ENCODE measurements around the gene EFCAB14.
A peak's percentile ranks its signal among the peaks of the same experiment; 100 is the strongest.
"Not testable (repeated sequence)": the region's sequence is repeated elsewhere in the genome, so short reads cannot be mapped to it uniquely, and the experiment has no call there.

Gene EFCAB14, protein sequence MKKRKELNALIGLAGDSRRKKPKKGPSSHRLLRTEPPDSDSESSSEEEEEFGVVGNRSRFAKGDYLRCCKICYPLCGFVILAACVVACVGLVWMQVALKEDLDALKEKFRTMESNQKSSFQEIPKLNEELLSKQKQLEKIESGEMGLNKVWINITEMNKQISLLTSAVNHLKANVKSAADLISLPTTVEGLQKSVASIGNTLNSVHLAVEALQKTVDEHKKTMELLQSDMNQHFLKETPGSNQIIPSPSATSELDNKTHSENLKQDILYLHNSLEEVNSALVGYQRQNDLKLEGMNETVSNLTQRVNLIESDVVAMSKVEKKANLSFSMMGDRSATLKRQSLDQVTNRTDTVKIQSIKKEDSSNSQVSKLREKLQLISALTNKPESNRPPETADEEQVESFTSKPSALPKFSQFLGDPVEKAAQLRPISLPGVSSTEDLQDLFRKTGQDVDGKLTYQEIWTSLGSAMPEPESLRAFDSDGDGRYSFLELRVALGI

DNA sequence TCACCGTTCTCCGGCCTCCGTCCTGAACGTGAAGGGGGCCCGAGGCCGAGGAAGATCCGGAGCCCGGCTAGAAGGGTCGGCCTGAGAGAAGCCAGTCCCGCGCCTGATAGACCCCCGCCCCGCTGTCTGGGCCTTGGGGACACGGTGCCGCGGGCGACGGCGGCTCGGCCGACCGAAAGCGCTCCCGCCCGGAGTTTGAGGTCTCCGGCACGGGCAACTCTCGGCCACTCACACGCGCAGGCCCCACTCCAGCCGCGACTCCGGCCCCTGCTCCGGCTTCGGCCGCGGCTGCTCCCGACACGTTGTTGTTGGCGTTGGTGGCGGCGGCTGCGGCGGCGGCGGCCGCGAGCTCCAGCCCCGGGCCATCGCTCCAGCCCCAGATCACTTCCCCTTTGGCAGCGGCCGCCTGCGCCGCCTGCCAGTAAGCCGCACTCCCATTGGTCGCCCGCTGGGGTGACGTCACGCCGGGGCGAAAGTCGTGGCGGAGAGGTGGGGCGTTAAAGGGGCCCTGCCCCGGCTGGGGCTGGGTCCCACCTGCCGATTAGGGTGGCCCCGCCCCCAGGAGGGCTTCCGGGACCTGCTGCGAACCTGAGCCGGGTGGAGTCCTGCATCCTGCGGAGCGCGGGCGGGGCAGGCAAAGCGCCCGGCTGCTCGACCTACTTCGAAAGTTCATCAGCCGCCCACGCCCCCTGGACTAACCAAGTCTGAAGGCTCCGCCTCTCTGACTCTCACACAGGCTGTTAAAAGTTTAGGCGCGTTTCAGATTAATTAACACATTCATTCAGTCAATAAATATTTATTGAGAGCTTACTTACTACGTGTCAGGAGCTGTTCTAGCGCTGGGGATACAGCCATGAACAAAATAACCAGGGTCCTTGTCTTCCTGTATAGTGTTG lies at the start of gene EFCAB14:
TSS of gene EFCAB14 (minus strand) at position 388 of the 896 bp plus-strand sequence. CDS start 1,027 bp downstream, outside the sequence.
- DNase-seq, result peak; percentile 100

DNA sequence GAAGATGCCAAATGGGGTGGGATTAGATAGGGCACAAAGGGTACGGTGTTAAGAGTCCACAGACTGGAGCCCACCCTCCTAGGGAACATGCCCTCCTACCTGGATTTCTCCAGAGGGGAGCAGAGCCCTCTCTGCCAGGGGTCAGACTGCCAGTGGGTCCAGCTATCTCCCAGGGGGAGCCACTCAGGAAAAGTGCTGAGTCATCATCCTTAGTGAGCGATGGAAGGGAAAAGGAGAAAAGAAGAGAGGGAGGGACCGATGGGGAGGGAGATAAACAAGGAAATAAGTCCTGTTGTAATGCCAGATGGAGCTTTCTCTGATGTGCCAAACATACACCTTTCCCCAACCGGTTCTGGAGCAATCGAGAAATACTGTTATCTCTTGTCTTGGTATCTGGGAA lies 49.5 kb upstream of the EFCAB14 start:
- no peak for DNase-seq

DNA sequence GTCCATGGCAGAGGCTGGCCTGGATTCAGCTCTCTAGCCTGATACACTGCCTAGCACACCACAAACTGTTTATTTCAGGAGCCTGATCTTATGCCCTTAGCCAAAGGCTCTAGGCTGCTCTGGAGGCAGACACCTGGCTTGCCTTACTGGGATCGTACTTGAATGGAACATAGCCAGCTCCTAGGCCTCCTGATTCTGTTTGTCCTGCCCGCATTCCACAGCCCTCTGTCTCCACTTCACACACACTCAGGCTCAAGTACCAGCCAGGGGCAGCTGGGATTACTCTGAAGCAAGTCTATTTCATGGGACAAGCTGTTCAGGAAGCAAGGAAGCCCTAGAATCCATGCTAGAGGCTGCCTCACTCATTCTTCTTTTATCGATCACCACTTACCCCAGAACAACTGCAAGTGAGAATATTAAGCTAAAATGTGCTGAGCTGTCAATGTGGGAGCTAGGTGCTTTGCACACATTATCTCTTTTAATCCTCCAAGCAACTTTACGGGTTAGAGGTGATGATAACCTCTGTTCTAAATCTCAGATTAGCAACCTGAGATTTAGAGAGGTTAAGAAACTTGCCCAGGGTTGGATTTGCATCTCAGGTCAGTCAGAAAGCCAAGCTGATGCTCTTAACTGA lies 48.9 kb upstream of the EFCAB14 start:
- DNase-seq, result no peak

DNA sequence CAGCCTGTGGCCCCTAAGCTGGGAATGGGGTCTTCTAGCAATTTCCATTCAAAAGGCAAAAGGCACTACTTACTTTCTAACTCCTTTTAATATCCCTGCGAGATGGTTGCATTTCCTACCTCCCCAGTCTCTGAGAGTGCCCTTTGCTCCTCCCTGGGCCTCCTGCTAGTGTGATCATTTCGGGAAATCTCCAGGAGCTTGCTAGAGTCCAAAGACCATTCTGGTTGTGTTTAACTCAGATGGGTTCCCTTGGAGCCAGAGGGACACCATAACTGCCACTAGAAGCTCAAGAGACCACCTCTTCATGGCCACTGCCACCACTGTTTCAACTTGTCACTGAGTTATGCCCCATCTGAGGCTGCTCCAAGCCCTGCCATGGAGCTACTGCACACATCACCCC lies 45.5 kb upstream of the EFCAB14 start:
- DNase-seq, result no peak

DNA sequence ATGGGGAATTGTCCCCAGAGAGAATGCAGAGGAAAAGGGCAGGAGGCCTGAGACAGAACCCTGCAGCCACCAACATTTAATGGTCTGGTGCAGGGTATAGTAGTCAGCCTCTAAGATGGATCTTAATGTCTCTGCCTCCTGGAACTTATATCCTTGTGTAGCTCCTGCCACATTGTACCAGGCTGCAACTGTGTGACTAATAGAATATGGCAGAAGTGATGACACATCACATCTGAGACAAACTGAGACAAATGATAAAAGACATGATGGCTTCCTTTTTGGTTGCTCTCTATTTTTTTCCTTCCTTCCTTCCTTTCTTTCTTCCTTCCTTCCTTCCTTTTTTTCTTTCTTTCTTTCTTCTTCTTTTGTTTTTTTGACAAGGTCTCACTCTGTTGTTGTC lies 42.8 kb upstream of the EFCAB14 start:
- no peak for DNase-seq

DNA sequence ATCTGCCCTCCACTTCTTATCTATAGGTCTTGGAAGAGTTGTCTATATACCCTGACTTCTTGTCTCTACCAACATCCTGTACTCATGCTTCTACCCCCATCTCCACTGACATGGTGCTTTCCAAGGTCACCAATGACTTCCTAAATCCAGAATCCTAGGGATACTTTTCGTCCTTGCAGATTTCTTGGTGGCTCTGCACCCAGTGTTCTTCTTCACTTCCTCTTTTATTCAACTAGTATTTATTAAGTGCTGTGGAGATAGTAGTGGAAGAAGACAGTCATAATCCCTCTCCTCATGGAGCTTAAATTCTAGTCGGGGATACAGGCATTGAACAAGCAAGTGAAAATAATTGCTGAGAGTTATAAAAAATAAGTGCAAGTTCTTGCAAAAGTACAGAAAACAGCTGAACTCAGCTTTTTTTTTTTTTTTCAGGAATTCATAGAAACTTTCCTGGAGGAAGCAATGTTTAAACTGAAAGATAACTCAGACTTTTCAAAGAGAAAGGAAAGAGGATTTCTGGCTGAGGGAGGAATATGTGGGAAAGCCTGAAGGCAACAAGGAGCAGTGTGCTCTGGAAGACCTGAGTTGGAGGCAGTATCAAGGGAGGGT lies 41.7 kb upstream of the EFCAB14 start:
- DNase-seq, result no peak

DNA sequence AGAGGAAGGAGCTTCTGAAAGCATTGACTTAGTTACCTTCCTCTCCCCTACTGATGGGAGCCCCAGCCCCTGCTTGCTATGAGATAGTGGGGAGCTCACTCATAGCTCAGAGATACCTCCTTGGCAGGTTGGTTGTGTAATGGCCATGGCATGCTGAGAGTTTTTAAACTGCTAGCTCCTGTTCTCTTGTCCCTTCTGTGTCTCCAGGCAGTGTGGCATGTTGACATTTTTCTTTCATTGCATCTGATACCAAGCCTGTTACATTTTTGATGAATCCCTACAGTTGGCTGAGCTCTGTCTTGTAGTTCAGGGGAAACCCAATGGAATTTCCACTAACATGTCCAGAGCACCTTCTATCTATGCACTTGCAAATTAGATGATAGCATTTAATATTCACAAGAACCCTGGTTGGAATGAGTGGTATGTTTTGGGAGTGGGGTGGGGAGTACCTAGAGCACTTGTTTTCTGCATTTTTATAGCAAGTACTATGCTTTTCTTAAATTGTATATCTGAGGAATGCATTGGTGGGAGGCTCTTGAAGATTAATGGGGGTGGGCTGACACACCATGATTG lies 39.1 kb upstream of the EFCAB14 start:
- no peak for DNase-seq

DNA sequence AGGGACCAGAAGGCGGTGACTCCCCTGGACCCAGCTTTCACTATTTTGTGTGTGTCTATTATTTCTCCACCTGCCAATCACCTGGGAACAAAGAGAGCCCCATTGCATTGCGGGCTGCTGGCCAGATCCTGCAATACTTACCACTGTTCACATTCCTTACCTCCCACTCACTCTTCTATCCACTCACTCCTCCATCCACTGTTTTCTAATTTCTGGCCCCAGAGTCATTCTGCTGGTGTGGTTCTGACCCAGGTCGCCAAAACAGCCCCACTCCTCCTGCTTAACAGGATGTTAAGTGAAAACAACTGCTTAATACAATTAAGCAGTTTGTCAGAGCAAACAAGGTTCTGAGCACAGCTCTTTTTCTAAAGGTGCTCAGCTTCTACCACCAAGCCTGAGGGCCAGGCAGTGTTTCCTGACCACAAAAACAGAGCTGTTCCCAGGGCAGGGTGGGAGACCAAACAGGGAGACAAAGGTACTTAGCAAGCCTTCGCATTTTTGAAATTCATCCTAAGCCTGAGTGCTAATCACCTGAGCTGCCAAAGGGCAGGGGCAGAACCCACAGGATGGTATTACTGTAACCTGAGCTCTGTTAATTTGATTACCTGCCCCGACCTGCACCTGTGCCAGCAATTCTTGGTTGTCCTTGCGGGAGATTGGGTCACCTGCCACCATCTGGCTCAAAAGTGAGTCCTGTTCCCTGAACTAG lies 38.5 kb upstream of the EFCAB14 start:
- no peak for DNase-seq

DNA sequence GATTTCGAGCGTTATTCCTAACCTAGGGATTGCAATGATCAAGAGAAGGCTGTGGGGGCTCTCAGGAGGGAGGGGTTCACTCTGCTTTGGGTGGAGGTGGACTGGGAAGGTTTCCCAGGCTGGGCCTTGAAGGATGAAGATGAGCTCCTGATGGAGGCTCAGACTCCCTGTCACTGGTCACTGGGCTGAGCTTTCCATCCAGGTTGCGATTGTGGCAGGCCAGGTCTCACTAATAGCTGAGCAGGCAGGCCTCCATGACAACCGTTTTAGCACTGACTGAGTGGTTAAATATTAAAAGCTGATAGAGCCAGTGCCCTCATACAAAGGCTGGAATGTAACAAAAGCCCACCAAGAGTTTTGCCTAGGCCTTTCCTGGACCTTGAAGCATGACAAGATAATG lies 36.2 kb upstream of the EFCAB14 start:
- DNase-seq, result no peak

DNA sequence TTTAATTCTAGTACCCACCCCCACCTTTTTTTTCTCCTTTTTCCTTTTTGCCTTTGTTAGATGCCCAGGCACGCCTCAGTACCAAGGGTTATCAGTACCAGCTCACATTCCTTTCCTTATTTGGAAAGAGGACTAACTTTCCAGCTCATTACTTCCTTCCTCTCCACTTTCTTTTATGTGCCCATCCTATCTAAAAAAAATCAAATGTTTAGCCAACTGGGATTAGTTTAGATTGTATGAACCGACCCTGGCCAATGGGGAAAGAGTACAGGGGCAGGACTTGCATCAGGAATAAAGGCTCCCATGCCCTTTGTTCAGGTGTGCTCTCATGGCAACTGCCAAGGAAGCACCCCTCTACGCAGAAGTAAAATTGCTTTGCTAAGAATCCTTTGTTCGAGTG lies 35.8 kb upstream of the EFCAB14 start:
- DNase-seq, result not testable (repeated sequence)

DNA sequence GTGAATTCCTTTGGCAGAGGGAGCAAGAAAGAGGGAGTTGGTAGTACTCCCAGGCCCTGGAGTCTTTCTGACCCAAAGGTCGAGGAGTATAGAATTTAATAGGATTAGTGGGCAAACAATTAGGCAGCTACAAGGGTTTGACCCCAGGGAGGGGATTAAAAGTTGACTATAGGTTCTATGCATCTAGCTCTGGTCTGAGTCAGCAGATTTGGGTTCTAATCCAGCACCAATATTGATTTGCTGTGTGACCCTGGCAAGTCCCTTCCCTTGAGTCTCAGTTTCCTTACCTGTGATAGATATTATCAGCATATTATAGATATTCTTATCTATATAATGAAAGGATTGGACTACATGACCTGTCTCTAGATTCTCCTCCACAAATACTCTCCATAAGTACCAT lies 35.1 kb upstream of the EFCAB14 start:
- DNase-seq, result no peak

DNA sequence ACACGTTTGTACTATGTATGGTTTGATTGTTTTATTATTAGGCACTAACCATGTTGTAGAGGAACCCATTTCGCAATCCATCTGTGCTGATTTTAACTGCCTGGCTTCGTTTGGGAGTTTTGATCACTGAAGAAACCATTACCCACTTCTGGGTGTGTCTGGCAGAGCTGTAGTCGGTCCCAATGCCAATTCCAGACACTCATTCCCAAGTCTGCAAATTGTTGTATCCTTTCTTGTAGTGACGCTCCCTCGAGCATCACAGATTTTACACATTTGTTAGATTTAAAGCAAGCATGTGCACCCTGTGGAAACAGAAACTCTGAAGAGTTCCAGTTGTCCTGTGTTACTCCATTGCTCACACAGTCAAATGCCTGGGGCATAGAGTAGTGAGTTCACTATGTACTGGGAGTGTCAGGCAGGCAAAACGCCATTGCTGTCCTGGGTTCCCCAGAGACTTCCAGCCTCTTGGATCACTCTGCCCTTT lies 31.0 kb upstream of the EFCAB14 start:
- DNase-seq, result no peak

DNA sequence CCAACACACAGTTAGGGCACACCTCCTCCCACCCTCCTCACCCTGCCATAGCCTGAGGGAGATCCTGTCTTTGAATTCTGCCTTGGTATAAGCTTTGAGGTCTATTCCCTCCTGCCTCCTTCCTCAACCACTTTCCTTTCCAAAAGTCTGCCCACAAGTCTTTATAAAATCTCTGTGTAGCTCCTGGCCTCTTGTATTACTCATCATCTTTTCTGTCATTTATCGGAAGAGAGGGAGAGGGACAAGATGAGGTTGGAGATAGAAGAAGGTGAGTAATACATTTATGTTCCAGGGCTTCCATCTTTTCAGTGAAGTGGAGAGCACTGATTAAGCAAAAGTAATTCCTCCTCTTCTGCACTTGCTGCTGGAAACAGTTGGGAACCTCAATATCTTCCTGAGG lies 30.5 kb upstream of the EFCAB14 start:
- DNase-seq, result no peak

DNA sequence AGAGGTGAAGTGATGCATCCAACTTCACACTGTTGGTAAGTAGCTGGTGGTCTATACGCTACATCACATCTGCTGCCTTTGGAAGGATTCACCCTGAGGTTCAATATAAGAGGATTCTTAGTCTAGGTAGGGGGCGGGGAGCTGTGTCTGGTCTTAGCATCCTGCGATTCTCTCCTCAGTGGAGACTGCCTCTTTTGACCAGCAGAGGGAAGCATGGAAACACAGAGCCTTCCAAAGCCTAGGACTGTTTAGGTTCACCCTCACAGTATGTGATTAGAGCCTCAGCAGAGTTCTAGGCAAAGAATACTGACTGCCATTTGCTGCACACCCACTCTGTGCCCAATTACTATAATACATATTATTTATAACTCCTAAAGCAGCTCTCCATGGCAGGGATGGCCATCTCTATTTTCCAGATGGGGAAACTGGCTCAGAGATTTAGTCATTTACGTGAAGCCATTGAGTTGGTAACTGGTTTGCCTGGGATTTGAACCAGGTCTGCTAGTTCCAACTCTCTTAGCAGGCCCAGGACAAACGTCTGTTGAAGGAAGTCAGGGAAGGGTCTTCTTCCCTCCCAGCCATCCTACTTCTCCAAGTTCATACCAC lies 28.9 kb upstream of the EFCAB14 start:
- no peak for DNase-seq

DNA sequence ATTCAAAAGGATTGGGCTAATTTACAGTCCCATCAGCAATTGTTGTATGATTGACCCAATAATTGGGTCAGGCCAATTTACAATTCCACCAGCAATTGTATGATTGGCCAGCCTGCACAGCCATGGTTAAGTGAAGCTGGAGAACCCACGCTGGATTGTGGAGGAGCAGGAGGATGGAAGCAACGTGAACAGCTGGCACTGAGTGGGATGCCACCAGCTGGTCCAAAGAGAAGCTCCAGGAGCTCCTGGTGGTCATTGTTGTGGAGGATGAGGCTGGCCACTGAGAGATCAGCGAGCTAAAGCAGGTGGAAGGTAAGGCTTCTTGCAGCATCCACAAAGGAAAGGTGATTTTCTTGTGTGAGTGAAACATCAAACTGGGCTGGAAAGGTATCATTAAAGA lies 23.2 kb upstream of the EFCAB14 start:
- no peak for DNase-seq

DNA sequence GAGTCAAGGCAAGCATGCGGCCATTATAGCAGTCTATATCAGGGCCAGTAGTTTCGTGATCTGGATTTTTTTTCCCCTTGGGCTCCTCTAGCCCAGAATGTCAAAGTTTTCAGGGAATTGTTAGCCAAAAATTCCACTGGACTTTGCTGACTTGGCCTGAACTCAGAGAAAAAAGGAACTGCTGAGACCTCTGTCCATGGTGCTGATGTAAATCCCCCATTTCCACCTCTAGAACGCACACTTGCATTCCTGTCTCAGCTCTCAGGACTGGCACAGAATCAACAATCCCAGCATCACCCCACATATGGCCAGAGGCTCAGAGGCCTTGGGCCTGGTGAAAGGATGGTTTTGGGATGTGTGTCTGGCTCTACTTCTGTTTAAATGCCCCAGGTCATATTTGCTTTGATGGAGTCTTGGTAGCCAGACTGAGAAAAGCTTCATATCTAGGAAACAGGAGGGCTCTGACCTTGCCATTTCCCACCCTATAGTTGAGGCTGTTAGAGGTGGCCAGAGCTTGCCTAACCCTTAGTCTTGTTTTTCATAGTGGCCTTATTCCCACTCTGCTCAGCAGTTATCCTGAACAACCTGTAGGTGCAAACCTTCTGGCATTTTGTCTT lies 16.9 kb upstream of the EFCAB14 start:
- DNase-seq, result no peak

DNA sequence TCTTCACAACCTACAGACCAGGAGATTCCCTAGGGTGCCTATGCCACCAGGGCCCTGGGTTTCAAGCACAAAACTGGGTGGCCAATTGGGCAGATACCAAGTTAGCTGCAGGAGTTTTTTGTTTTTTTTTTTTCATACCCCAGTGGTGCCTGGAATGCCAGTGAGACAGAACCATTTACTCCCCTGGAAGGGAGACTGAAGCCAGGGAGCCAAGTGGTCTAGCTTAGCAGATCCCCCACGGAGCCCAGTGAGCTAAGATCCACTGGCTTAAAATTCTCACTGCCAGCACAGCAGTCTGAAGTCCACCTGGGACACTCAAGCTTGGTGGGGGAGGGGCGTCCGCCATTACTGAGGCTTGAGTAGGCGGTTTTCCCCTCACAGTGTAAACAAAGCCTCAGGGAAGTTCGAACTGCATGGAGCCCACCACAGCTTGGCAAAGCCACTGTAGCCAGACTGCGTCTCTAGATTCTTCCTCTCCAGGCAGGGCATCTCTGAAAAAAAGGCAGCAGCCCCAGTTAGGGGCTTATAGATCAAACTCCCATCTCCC lies 9.5 kb upstream of the EFCAB14 start:
- not testable (repeated sequence) for DNase-seq

DNA sequence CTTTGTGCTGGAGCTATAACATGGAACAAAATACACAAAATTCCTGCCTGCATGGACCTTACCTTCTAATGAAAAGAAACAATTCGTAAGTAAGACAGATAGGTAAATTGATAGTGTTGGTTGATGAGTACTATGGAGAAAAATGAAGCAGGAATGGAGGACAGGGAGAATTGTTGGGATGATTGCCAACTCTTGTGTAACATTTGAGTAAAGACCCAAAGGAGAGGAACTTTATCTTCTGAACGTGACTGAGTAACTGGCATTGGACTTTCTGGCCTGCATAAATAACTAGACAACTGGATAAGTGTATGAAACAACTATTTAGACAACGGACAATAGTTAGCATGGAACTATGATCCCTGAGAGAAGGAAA lies 6.8 kb upstream of the EFCAB14 start:
- no peak for DNase-seq

DNA sequence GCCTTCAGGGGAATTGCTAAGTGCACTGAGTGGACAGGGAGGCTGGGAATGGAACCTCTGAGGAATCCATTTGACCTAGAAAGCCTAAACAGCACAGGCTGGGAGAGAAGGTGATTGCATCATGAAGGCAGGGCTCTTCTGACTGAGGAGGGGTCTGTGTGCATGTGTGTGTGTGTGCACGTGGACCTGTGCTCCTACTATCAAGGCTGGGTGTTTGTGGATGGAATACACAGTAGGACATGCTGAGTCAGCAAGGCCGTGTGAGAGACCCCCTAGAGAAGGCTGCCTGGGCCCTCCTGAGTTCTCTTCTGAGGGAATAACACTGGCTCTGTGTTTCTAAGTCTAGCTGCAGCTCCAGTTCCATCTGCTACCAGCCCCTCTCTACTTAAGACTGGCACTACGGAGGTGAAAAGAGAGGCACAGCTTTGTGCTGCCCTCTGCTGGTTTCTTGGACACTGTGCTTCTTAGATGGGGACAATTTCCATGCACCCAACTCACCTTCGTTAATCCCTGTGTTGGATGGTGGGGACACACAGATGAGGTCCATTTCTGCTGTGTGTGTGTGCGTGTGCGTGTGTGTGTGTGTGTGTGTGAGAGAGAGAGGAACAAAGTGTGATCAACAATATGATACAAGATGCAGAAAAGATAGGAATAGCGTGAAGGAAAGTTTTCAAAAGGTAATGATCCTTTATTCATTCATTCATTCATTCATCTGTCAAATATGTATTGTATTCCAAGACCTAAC lies 6.2 kb upstream of the EFCAB14 start:
- DNase-seq, result peak; percentile 60

DNA sequence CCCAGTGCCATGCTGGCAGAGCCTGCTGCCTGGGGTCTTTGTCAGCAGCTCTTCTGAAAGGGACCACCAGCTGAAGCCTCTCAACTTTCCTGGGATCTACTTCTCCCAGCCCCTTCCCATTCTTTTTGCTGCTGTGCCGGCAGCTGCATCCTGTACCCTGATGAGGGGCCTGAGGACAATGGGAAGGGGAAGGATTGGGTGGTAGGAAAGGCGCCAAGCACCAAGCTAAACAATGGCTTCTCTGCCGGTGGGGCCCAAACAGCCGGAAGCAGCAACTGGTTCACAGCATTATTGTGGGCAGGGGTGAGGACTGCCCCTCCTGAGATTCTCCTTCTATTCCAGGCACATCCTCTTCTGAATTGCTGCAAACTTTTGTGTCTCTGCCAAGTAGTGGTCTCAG lies 5.0 kb upstream of the EFCAB14 start:
- no peak for DNase-seq

Measured in activated CD4-positive, CD25-positive, alpha-beta regulatory T cell treated with anti-CD3 and anti-CD28 coated beads, Interleukin-2, amount 50 U/mL, for 72 hours (primary cell).